HG03520 (cell line): ENCODE data around the gene ZDHHC20.
"Not testable (repeated sequence)": the region's sequence is repeated elsewhere in the genome, so short reads cannot be mapped to it uniquely, and the experiment has no call there.

Experiments used
- ATAC-seq: cut with Tn5 transposase; IDR thresholded peaks from one replicate; pipeline ENCODE4 v1.9.1; 2021; ENCODE audit warnings: mild to moderate bottlenecking, moderate library complexity; ENCODE audit not compliant: unreplicated experiment

The ZDHHC20 gene

DNA sequence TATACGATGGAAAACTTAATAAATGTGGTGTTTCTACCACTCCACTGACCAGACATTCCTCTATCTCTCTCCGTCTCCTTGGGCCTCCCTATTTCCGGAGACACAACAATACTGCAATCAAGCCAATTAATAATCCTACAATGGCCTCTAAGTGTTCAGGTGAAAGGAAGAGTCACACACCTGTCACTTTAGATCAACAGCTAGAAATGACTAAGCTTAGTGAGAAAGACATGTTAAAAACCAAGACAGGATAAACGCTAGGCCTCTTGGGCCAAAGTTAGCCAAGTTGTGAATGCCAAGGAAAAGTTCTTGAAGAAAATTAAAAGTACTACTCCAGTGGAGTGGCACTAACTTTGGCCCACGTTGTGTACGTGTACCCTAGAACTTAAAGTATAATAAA lies 22.5 kb downstream of the ZDHHC20 start:
- ATAC-seq, result no peak

GRCh38 chr13:21435687-21436151 lies 23.4 kb downstream of the ZDHHC20 start:
- ATAC-seq, result peak; percentile 96

DNA sequence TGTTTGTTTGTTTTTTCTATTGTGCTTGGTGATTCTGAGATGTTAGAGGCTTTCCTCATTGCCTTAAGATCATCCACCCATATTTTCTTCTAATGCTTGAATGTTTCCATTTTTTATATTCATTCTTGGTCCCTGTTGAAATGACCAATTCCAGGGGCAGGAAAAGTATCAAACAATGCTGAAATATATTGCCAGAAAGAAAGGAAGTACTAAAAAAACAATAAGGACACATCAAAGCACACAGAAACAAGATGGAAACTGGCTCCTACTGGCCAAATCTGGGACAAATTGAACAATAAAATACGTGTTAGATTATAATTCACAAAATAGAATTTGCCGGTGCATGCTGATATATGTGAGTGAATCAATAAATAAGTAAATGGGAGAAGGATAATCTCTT lies 23.9 kb downstream of the ZDHHC20 start:
- no peak for ATAC-seq

GRCh38 chr13:21434588-21434987 lies 24.5 kb downstream of the ZDHHC20 start:
- ATAC-seq, result no peak

DNA sequence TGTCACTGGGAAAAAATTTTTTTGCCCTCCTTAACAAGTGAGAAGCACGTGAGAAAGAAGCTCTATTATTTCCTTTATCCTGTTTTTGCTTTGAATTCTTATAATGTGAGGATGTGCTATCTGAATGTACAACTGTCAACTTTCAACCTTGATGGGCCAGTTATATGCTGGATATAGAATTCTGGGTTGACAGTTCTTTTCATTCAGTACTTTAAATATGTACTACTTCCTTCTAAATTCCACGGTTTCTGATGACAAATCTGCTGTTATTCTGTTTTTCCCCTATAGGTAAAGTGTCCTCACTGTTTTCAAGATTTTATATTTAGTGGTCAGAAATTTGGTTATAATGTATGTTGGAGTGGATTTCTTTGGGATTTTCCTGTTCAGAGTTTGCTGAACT lies 29.9 kb downstream of the ZDHHC20 start:
- no peak for ATAC-seq

- ATAC-seq, result no peak
Observed at GRCh38 chr13:21427741-21428140, 31.4 kb downstream of the ZDHHC20 start.

- no peak for ATAC-seq
Observed at GRCh38 chr13:21426238-21426637, 32.9 kb downstream of the ZDHHC20 start.

GRCh38 chr13:21420706-21421105 lies 38.4 kb downstream of the ZDHHC20 start:
- ATAC-seq, result no peak

GRCh38 chr13:21413013-21413412 lies 46.1 kb downstream of the ZDHHC20 start:
- no peak for ATAC-seq

- ATAC-seq, result not testable (repeated sequence)
Observed at GRCh38 chr13:21410453-21410852, 48.6 kb downstream of the ZDHHC20 start.

GRCh38 chr13:21405309-21405708 lies 53.8 kb downstream of the ZDHHC20 start:
- no peak for ATAC-seq

DNA sequence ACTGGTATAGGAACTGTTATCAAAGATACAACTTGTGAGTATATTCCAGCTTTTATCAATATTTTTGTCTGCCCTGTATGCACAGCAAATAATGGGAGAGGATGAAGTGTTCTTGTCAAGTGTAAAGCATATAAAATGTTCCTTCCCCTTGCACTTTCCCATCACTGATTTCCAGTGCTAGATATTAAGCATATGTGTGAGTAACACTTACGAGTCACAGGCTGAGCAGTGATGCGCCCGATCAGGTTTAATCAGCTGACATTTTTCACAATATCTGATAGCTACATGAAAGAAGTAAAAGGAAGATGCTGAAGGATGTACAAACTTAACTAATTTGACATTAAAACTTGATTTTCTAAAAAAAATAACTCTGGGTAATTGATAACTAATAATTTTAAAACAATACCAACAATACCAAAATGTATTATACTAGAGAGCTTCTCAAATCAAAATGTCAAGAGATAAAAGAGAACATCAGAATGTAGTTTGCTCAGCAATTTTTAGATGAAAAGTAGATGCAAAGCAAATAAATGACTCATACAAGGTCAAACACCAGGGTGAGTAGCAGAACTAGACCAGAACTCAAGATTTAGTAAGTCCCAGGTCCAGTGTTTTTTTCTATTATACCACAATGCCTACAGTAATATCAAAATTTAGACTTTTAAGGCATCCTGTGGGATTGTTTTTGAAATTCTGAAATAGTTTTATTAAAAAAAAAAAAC lies 56.4 kb downstream of the ZDHHC20 start:
- ATAC-seq, result no peak

DNA sequence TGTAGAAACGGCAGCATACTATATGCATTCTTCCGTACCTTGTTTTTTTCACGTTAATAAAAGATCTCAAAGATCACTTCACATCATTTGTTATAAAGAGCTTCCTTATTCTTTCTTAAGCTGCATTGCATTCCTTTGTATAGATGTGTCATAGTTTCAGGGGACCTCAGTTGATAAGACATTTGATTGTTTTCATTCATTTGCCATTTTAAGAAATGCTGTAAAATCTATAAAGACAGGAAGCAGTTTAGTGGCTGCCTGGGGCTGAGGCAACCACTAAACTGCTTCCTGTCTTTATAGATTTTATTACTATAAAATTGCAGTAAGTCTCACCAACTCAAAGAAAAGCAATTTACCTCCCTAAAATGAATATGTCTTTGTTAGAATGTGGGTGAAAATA lies 59.4 kb downstream of the ZDHHC20 start:
- ATAC-seq, result no peak

GRCh38 chr13:21395953-21396352 lies 63.1 kb downstream of the ZDHHC20 start:
- no peak for ATAC-seq

DNA sequence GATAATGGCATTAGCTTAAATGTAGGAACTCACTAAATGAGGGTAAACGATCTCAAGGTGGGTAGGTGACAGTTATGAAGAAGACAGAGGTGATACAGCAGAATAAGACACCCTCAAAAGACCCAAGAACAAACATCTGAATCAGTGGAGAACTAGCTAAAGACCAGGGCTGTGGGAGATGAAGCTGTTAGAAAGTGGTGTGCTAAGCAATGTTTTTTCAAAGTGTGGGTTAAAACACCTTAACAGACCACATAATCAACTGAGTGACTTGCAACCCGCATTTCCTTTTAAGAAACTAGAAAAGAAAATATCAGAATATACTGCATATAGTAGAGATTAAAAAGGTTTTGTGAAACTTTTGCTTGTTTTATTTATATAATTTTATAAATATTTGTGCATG lies 70.0 kb downstream of the ZDHHC20 start:
- no peak for ATAC-seq

DNA sequence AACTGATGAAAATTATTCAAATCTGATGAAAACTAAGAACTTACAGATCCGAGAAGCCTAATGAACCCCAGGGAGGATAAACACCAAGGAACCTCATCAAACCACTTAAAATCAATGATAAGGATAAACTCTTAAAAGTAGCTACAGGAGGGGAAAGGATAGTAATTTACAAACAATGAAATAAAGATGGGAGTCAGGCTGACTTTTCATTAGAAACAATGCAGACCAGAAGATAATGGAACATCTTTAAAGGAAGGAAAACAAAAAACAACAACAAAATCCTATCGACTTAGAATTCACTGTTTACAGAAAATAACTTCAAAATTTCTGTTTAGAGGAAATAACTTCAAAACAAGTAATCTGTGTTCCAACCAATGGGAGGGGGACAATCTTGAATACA lies 73.4 kb downstream of the ZDHHC20 start:
- ATAC-seq, result no peak

GRCh38 chr13:21383090-21383489 lies 76.0 kb downstream of the ZDHHC20 start:
- no peak for ATAC-seq

DNA sequence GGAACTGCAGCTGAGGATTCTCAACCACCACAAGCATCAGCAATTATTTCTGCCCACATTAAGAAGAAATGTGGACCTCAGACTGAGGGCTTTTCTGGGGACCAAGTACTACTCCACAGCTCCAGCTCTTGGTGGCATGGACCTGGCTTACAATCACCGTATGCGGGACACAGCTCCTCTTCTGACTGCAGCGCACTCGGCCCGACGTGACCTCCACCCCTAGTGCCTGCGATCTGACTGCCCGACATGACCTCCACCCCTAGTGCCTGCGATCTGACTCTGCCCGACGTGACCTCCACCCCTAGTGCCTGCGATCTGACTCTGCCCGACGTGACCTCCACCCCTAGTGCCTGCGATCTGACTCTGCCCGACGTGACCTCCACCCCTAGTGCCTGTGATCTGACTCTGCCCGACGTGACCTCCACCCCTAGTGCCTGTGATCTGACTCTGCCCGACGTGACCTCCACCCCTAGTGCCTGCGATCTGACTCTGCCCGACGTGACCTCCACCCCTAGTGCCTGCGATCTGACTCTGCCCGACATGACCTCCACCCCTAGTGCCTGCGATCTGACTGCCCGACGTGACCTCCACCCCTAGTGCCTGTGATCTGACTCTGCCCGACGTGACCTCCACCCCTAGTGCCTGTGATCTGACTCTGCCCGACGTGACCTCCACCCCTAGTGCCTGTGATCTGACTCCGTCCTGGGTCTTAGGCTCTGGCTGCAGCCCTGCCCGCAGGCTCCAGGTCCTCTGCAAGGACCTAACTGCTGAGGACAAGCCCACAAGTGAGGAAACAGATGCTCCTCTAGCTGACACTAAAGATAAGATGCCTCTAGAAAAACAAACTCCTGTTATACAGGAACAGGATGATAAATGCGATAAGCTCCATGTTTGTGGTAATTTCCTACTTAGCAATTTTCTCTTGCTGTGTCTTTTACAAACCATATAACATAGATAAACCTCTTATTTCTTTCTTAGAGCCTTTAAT lies 81.8 kb downstream of the ZDHHC20 start:
- not testable (repeated sequence) for ATAC-seq

DNA sequence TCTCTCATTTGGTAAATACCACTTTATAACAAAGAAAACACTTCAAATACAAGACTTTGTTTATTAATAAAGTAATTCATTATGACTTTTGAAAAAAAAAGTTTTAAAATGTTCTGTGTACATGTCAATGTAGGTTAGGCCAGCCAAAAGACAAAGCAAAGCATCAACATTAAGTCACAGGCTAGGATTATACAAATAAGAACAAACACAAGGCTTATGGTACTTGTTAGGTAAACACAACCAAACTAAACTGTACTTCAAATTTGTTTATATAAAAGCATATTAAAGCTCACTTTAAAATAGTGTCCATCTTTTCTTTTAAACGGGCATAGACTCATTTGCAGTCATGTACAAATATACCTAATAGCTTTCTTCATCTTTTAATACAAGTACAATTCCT lies 86.6 kb downstream of the ZDHHC20 start:
- ATAC-seq, result no peak

GRCh38 chr13:21371011-21371410 lies 88.1 kb downstream of the ZDHHC20 start:
- no peak for ATAC-seq

GRCh38 chr13:21365574-21365973 lies 93.5 kb downstream of the ZDHHC20 start:
- no peak for ATAC-seq

- no peak for ATAC-seq
Observed at GRCh38 chr13:21364916-21365315, 94.2 kb downstream of the ZDHHC20 start.
